HCT116 (cell line): ENCODE results near the gene HARBI1. TPM values are rescaled to one million over a fixed set of nuclear protein-coding genes. Genes with fewer than 3 reads are reported as not detected.
A peak's percentile ranks its signal among the peaks of the same experiment; 100 is the strongest.

Experiments used
- ATAC-seq: fragments of 200-7000 bp; cut with Tn5 transposase; 2 replicates; pipeline ENCODE4 v1.9.1; 2020; ENCODE audit warnings: mild to moderate bottlenecking, moderate library complexity
- BruUV-seq: library from RNA; stranded (reverse); fragments of 400-500 nt; replicated peaks from 2 replicates; lab custom pipeline; 2021; lab: Mats Ljungman, UMichigan
- CTCF ChIA-PET: fragments of 300-600 bp; sonication (Branson Sonifier 250); formaldehyde crosslinking; loops from one replicate; lab custom pipeline; 2021; ENCODE audit warnings: antibody characterized with exemption; lab: Charles Lee
- POLR2A ChIA-PET: fragments of 300-600, 350-600 bp; sonication (Branson Sonifier 250); formaldehyde crosslinking; loops from one replicate; lab custom pipeline; 2021; ENCODE audit warnings: antibody characterized with exemption; lab: Charles Lee
- RAD21 ChIA-PET, 2 experiments: fragments of 300-600 bp; sonication (Branson Sonifier 250); formaldehyde crosslinking; loops; one replicate each; lab custom pipeline; 2023; ENCODE audit warnings: low total read pairs in 2 of 2; ENCODE audit not compliant: uncharacterized antibody in 2 of 2, unreplicated experiment in 2 of 2, low non-redundant PET in 1 of 2; lab: Charles Lee
- DNase-seq: peaks from one replicate; pipeline ENCODE4 v3.0.0-alpha.2; 2010; ENCODE audit warnings: low read depth, low spot score
- H2AFZ ChIP-seq: fragments of 200-600 bp; shearing (Covaris generic), sonication (generic); 2 replicates; pipeline ENCODE4 v1.6.1; 2017; ENCODE audit warnings: low read depth, mixed run types, mixed read lengths, antibody characterized with exemption, low read length; ENCODE audit not compliant: poor library complexity, severe bottlenecking
- H3K27ac ChIP-seq: 2 replicates; pipeline ENCODE4 v1.5.1; 2012; ENCODE audit warnings: low read depth, low read length
- H3K27me3 ChIP-seq: fragments of 200-600 bp; sonication (generic); 2 replicates; pipeline ENCODE4 v1.6.1; 2016; ENCODE audit warnings: mixed run types, low read length, mixed read lengths; ENCODE audit not compliant: insufficient read depth
- H3K36me3 ChIP-seq, 2 experiments: fragments of 200-500 bp in 1 of 2; fragments of 200-600 bp in 1 of 2; sonication (Bioruptor generic) in 1 of 2; sonication (generic) in 1 of 2; 2 replicates each; pipeline versions ENCODE4 v1.5.1 to v1.6.1; 2014 to 2016; ENCODE audit warnings: low read length in 2 of 2, inconsistent platforms in 1 of 2, mixed read lengths in 1 of 2, mixed run types in 1 of 2; ENCODE audit not compliant: insufficient read depth in 2 of 2, control insufficient read depth in 1 of 2
- H3K4me1 ChIP-seq, 2 experiments: fragments of 200-600 bp in 1 of 2; sonication (generic) in 1 of 2; 2 replicates each; pipeline versions ENCODE4 v1.5.1 to v1.6.1; 2012 to 2017; ENCODE audit warnings: low read length in 2 of 2, inconsistent platforms in 1 of 2, mild to moderate bottlenecking in 1 of 2, mixed read lengths in 1 of 2, mixed run types in 1 of 2, moderate library complexity in 1 of 2; ENCODE audit not compliant: insufficient read depth in 2 of 2, control insufficient read depth in 1 of 2
- H3K4me2 ChIP-seq: fragments of 200-600 bp; sonication (generic); 2 replicates; pipeline ENCODE4 v1.6.1; 2017; ENCODE audit warnings: mixed run types, low read length, mixed read lengths
- H3K4me3 ChIP-seq, 2 experiments: fragments of 200-600 bp in 1 of 2; sonication (generic) in 1 of 2; replicated peaks in 1 of 2; 2 replicates each; pipeline ENCODE4 v1.5.1; 2011 to 2016; ENCODE audit warnings: low read length in 2 of 2, control low read depth in 1 of 2, low read depth in 1 of 2, mild to moderate bottlenecking in 1 of 2, mixed read lengths in 1 of 2, mixed run types in 1 of 2
- H3K79me2 ChIP-seq: fragments of 200-600 bp; sonication (generic); 2 replicates; pipeline ENCODE4 v1.6.1; 2017; ENCODE audit warnings: mild to moderate bottlenecking, mixed run types, low read length, moderate library complexity, mixed read lengths; ENCODE audit not compliant: insufficient read depth
- H3K9ac ChIP-seq: fragments of 200-600 bp; sonication (generic); 2 replicates; pipeline ENCODE4 v1.6.1; 2016; ENCODE audit warnings: low read length, mixed read lengths
- H3K9me2 ChIP-seq: fragments of 200-600 bp; sonication (generic), shearing (Covaris generic); 2 replicates; pipeline ENCODE4 v1.6.1; 2017; ENCODE audit warnings: mixed run types, mild to moderate bottlenecking, moderate library complexity; ENCODE audit not compliant: insufficient read depth
- H3K9me3 ChIP-seq, 2 experiments: fragments of 200-500 bp in 1 of 2; fragments of 200-600 bp in 1 of 2; sonication (Bioruptor generic) in 1 of 2; sonication (generic) in 1 of 2; 2 replicates each; pipeline ENCODE4 v1.6.1; 2014 to 2017; ENCODE audit warnings: low read length in 2 of 2, mixed read lengths in 2 of 2, inconsistent platforms in 1 of 2, low read depth in 1 of 2, mild to moderate bottlenecking in 1 of 2, mixed run types in 1 of 2, moderate library complexity in 1 of 2; ENCODE audit not compliant: control insufficient read depth in 1 of 2, insufficient read depth in 1 of 2
- H4K20me1 ChIP-seq: fragments of 200-600 bp; sonication (generic), shearing (Covaris generic); 2 replicates; pipeline ENCODE4 v1.6.1; 2017; ENCODE audit warnings: mixed run types, mild to moderate bottlenecking, moderate library complexity; ENCODE audit not compliant: insufficient read depth
- EGR1 ChIP-seq: IDR thresholded peaks from 2 replicates; pipeline ENCODE4 v1.6.1; 2012; ENCODE audit warnings: low read depth
- ELF1 ChIP-seq: IDR thresholded peaks from 2 replicates; pipeline ENCODE4 v1.6.1; 2012; ENCODE audit warnings: low read depth, borderline replicate concordance
- EZH2 ChIP-seq: fragments of 200-600 bp; sonication (generic); IDR thresholded peaks from 2 replicates; pipeline ENCODE4 v1.6.1; 2017; ENCODE audit warnings: antibody characterized with exemption, mixed run types
- EZH2phosphoT487 ChIP-seq: fragments of 200-600 bp; IDR thresholded peaks from 2 replicates; pipeline ENCODE4 v1.6.1; 2018; ENCODE audit warnings: antibody characterized with exemption, borderline replicate concordance
- FOSL1 ChIP-seq: IDR thresholded peaks from 2 replicates; pipeline ENCODE4 v1.6.1; 2012; ENCODE audit warnings: low read depth
- JUND ChIP-seq: IDR thresholded peaks from 2 replicates; pipeline ENCODE4 v1.6.1; 2012
- POLR2A ChIP-seq: IDR thresholded peaks from 2 replicates; pipeline ENCODE4 v1.7.0; 2011; ENCODE audit warnings: borderline replicate concordance; ENCODE audit not compliant: insufficient read depth, insufficient read length; ENCODE audit errors: extremely low read depth
- POLR2AphosphoS5 ChIP-seq: IDR thresholded peaks from 2 replicates; pipeline ENCODE4 v1.6.1; 2011; ENCODE audit warnings: mild to moderate bottlenecking, low read depth, low read length, moderate library complexity
- RAD21 ChIP-seq: IDR thresholded peaks from 2 replicates; pipeline ENCODE4 v1.6.1; 2012; ENCODE audit warnings: low read depth, mild to moderate bottlenecking
- SP1 ChIP-seq: IDR thresholded peaks from 2 replicates; pipeline ENCODE4 v1.6.1; 2012; ENCODE audit warnings: low read depth
- YY1 ChIP-seq: IDR thresholded peaks from 2 replicates; pipeline ENCODE4 v1.6.1; 2011; ENCODE audit warnings: low read length, low read depth, moderate library complexity, mild to moderate bottlenecking; ENCODE audit not compliant: insufficient replicate concordance; ENCODE audit errors: extremely low read depth
- intact Hi-C: fragments of 100-400 bp; cut with micrococcal nuclease; formaldehyde crosslinking; loops from 2 replicates; pipeline ENCODE4 v1.10.0; 2022
- total RNA-seq: library from RNA; stranded (reverse); gene quantifications from one replicate; pipeline ENCODE4 v1.2.1, GENCODE V29; 2021; ENCODE audit not compliant: unreplicated experiment
- TF ChIP-seq, protein P1 (sequence below): IDR thresholded peaks from 2 replicates; pipeline ENCODE4 v1.6.1; 2012
- TF ChIP-seq, protein P2 (sequence below): IDR thresholded peaks from 2 replicates; pipeline ENCODE4 v1.6.1; 2011; ENCODE audit warnings: mild to moderate bottlenecking, low read length, moderate library complexity; ENCODE audit not compliant: insufficient replicate concordance; ENCODE audit errors: extremely low read depth
- TF ChIP-seq, protein P3 (sequence below): IDR thresholded peaks from 2 replicates; pipeline ENCODE4 v1.6.1; 2012

HARBI1 gene
- total RNA-seq, 1 experiment from 2014 or later, result 1.9 TPM

DNA sequence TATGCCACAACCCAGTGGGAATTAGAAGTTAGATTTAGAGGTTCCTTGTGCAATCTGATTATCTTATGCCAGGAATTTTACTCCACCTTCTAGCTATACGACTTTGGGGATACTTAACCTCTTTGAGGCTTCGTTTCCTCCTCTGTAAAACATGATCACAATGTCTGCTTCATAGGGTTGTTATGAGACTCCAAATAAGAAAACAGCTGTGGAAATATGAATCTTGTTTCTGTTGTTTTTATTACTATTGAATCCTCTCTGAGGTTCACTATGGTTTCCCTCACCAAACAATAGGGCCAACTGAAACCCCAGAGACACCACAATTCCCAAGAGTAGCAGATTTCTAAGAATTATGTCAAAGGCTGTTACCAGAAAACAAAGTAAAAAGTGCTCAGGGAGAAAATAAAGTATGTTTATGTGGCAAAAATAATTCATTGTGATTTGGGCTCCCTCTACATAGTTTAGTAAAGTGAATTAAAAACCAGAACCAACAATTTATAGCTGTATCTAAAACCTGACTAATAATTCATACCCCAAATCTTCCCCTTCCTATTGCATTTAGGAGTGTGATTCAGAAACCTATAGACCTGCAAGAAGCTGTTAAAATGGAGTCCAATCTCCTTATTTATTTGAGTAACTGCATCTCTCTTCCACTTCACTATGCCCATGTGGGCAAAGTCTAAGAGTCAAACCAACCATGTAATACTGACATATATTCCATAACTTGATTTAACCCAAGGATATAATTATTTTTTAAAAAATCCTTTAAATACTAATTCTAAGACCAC lies 61.6 kb downstream of the HARBI1 start:
- Histone ChIP-seq H3K27me3 (no peaks in the 10 kb centered on the region), H3K9me2 (peaks cover 2% of the 10 kb centered on the region; the same call in 1 of the 2 replicates), H3K36me3 (no peaks in the 10 kb centered on the region), H2AFZ (no peak overlapping the region), H3K4me3 (no peak overlapping the region), H4K20me1 (no peaks in the 10 kb centered on the region), H3K9me3 (no peaks in the 10 kb centered on the region), H3K27ac (peak overlapping the region; percentile 76), H3K4me1 (peaks cover 55 to 67% of the 10 kb centered on the region in 2 experiments), H3K79me2 (peaks cover 74% of the 10 kb centered on the region), H3K9ac (peak overlapping the region; percentile 13; the same call in 1 of the 2 replicates), H3K4me2 (peak overlapping the region; percentile 77)
- intact Hi-C loops, result no loop called here
- DNase-seq (no peak), ATAC-seq (no peak)
- ChIA-PET POLR2A (no interaction called here), CTCF (interaction anchor here (1.6 kb wide), 1 partner anchor 26 kb away, joined by 6 read pairs; no protein-coding TSS in a partner anchor), RAD21 (no interaction called here)
- no TSS peak for BruUV-seq
- TF ChIP-seq POLR2A (no peak), RAD21 (no peak)
- TF ChIP-seq, protein P1, sequence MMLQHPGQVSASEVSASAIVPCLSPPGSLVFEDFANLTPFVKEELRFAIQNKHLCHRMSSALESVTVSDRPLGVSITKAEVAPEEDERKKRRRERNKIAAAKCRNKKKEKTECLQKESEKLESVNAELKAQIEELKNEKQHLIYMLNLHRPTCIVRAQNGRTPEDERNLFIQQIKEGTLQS, result no peak

- peak overlapping the region; percentile 77 for H3K4me2 ChIP-seq
- H3K79me2 ChIP-seq, result peaks cover 77% of the 10 kb centered on the region
- TF ChIP-seq ELF1 (no peak), YY1 (peak; percentile 8), POLR2A (no peak), SP1 (peak; percentile 85), EGR1 (0 out of 2 replicates have a peak, but pooled peaks have one; percentile 13), EZH2phosphoT487 (no peak), EZH2 (no peak), POLR2AphosphoS5 (peak; percentile 52; the same call in 1 of the 2 replicates), FOSL1 (peak; percentile 94), JUND (peak; percentile 89), RAD21 (no peak)
- TF ChIP-seq, protein P2, sequence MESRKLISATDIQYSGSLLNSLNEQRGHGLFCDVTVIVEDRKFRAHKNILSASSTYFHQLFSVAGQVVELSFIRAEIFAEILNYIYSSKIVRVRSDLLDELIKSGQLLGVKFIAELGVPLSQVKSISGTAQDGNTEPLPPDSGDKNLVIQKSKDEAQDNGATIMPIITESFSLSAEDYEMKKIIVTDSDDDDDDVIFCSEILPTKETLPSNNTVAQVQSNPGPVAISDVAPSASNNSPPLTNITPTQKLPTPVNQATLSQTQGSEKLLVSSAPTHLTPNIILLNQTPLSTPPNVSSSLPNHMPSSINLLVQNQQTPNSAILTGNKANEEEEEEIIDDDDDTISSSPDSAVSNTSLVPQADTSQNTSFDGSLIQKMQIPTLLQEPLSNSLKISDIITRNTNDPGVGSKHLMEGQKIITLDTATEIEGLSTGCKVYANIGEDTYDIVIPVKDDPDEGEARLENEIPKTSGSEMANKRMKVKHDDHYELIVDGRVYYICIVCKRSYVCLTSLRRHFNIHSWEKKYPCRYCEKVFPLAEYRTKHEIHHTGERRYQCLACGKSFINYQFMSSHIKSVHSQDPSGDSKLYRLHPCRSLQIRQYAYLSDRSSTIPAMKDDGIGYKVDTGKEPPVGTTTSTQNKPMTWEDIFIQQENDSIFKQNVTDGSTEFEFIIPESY, result no peak
- TF ChIP-seq, protein P3, sequence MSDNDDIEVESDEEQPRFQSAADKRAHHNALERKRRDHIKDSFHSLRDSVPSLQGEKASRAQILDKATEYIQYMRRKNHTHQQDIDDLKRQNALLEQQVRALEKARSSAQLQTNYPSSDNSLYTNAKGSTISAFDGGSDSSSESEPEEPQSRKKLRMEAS, result no peak; the same call in 1 of the 2 replicates
Observed at GRCh38 chr11:46554213-46555147, 62.5 kb downstream of the HARBI1 start.

More at GRCh38 chr11:46554213-46555147, 62.5 kb downstream of the HARBI1 start:
- intact Hi-C loops, result loop anchor here (1.0 kb wide), 1 partner anchor 63 kb away; the partner anchor contains the start of genes ATG13 and HARBI1
- Histone ChIP-seq H3K9me2 (peaks cover 2% of the 10 kb centered on the region; the same call in 1 of the 2 replicates), H4K20me1 (no peaks in the 10 kb centered on the region), H3K27ac (peak overlapping the region; percentile 76), H3K9ac (peak overlapping the region; percentile 45), H3K4me3 (peak overlapping the region; percentile 1 to 32; a peak in 3 of 4 replicates), H3K4me1 (peaks cover 55 to 65% of the 10 kb centered on the region in 2 experiments), H3K9me3 (no peaks in the 10 kb centered on the region), H3K36me3 (no peaks in the 10 kb centered on the region), H2AFZ (no peak overlapping the region), H3K27me3 (no peaks in the 10 kb centered on the region)
- ChIA-PET CTCF (interaction anchor here (1.0 to 1.6 kb wide), 3 partner anchors 12 to 191 kb away, joined by 3 to 6 read pairs (median 3); no protein-coding TSS in a partner anchor), POLR2A (no interaction called here), RAD21 (no interaction called here)
- peak; percentile 80 for DNase-seq
- peak; percentile 75 for ATAC-seq
- BruUV-seq, result no TSS peak
